NCI-H2196 (cell line): ENCODE data around the gene EML4.
A peak's percentile ranks its signal among the peaks of the same experiment; 100 is the strongest.
"Not testable (repeated sequence)": the region's sequence is repeated elsewhere in the genome, so short reads cannot be mapped to it uniquely, and the experiment has no call there.

Experiments used
- DNase-seq: peaks from one replicate; lab custom pipeline; 2025; ENCODE audit not compliant: unreplicated experiment; lab: John Stamatoyannopoulos, UW

The EML4 gene

GRCh38 chr2:42347518-42347917 lies 178.4 kb downstream of the EML4 start:
- DNase-seq, result not testable (repeated sequence)

- no peak for DNase-seq
These were observed 179.1 kb downstream of the EML4 start for GRCh38 chr2:42348113-42348805.

GRCh38 chr2:42350434-42351063 lies 181.4 kb downstream of the EML4 start:
- no peak for DNase-seq

GRCh38 chr2:42351864-42352263 lies 182.7 kb downstream of the EML4 start:
- no peak for DNase-seq

GRCh38 chr2:42353792-42354429 lies 184.8 kb downstream of the EML4 start:
- no peak for DNase-seq

- DNase-seq, result no peak
These were observed 190.3 kb downstream of the EML4 start for GRCh38 chr2:42359304-42359964.

GRCh38 chr2:42359965-42360483 lies 190.9 kb downstream of the EML4 start:
- DNase-seq, result no peak

GRCh38 chr2:42360493-42360889 lies 191.3 kb downstream of the EML4 start:
- DNase-seq, result no peak

- peak; percentile 95 for DNase-seq
These were observed 192.0 kb downstream of the EML4 start, which contains the start of gene COX7A2L for GRCh38 chr2:42360890-42361727. COX7A2L (minus strand) TSS chr2:42361217; CDS start chr2:42361161, 56 bp downstream.

GRCh38 chr2:42361728-42362283 lies 192.7 kb downstream of the EML4 start:
- DNase-seq, result no peak

- DNase-seq, result no peak
These were observed 194.3 kb downstream of the EML4 start for GRCh38 chr2:42363413-42363812.

- no peak for DNase-seq
These were observed 195.5 kb downstream of the EML4 start for GRCh38 chr2:42364658-42365057.

- DNase-seq, result no peak
These were observed 197.3 kb downstream of the EML4 start for GRCh38 chr2:42366411-42366810.

GRCh38 chr2:42367835-42368234 lies 198.7 kb downstream of the EML4 start:
- DNase-seq, result no peak

GRCh38 chr2:42368817-42369531 lies 199.8 kb downstream of the EML4 start:
- DNase-seq, result no peak

- DNase-seq, result no peak
These were observed 200.5 kb downstream of the EML4 start for GRCh38 chr2:42369532-42370229.

- DNase-seq, result no peak
These were observed 202.7 kb downstream of the EML4 start for GRCh38 chr2:42371611-42372473.
